ENCODE measurements around the gene ZBED1.

- no peak for TF ChIP-seq YY1 (IDR thresholded peaks at IDR 0.05; ENCODE audit: insufficient read depth, insufficient read length)
- no peak for TF ChIP-seq SUZ12 (IDR thresholded peaks at IDR 0.05; ENCODE audit: extremely low read depth, insufficient read depth, insufficient read length)
These were observed 38.7 kb downstream of the ZBED1 start for GRCh38 chrX:2462074-2462473.
